Measurements from ENCODE around the gene HAAO. TPM values are rescaled to one million over a fixed set of nuclear protein-coding genes. Genes with fewer than 3 reads are reported as not detected.

The HAAO gene
- total RNA-seq, 1 donor from 2014 or later = 188 TPM

Other genes starting within 250 kb of the HAAO start
- 6.7 TPM for gene MTA3, start 224.0 kb downstream of the HAAO start, total RNA-seq
- 29.7 TPM for gene OXER1, start 28.4 kb downstream of the HAAO start, total RNA-seq

Measured in left lobe of liver (tissue), 1 donor.